RWPE1 (cell line): ENCODE data around the gene NR3C1.

ENCODE experiments used
- CTCF ChIA-PET: fragments of 350-600 bp; sonication (Branson Sonifier 250); formaldehyde crosslinking; extraction: SDS; loops from one replicate; lab custom pipeline; 2021; lab: Yijun Ruan, JAX
- POLR2A ChIA-PET: fragments of 400-600 bp; formaldehyde crosslinking; extraction: SDS; loops from one replicate; lab custom pipeline; 2020; ENCODE audit warnings: antibody characterized with exemption; ENCODE audit not compliant: low non-redundant PET; lab: Yijun Ruan, JAX
- DNase-seq: peaks from one replicate; pipeline ENCODE4 v3.0.0; 2012; ENCODE audit warnings: low spot score
- H3K27ac ChIP-seq: fragments of 450-650 bp; 2 replicates; pipeline ENCODE4 v1.5.1; 2017
- CTCF ChIP-seq: fragments of 450-650 bp; conservative IDR thresholded peaks from 2 replicates; pipeline ENCODE4 v1.5.1; 2017; ENCODE audit warnings: low read depth, mild to moderate bottlenecking

Gene NR3C1

DNA sequence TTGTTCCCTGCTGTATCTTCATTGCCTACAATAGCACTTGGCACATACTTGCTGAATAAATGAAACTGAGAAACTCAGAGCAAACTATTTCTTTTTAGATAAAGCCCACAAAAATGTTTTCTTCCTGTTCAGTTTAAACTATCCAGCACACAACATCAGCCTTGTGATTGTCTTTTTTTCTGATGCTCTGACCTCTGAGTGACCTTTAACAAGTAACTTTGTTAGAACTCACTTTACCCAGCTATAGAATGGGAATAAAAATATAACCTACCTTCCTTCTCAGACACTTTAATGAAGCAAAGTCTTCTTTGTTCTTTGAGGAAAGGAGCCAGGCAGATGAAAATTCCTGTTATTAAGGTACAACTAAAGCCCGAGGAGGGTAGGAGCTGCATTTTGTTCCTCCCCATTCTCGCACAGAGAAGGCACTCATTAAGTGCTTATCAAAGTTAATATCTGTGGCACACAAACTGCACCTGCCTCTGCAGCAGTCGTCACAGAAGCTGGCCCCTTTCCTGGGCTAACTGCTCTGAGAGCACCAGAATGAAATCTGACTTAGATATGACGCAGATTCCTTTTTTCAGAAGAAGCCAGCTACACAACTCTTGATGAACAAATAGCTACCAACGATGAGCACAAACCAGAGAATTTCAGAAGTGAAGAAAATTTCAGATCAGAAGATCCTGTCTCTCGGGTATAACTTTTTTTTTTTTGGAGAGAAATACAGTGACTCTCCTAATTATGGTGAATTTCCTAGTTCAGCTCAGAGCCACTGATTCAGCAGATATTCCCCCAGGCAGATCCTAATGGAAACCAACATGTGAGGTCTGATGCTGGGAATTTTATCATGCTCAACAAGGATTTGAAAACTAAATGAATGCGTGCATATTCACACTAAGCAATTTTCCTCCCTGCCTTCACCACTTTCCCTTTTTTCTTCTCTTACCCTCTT, 31.0 kb upstream of the NR3C1 start:
- no peak for TF ChIP-seq CTCF
- no peak overlapping the region for H3K27ac ChIP-seq
- CTCF ChIA-PET, result interaction anchor here (0.6 to 0.8 kb wide), 3 partner anchors 9 to 509 kb away, joined by 3 to 8 read pairs (median 4); no protein-coding TSS in a partner anchor
- POLR2A ChIA-PET, result no interaction called here
- DNase-seq, result no peak

GRCh38 chr5:143433670-143434069, 30.2 kb upstream of the NR3C1 start:
- no peak overlapping the region for H3K27ac ChIP-seq
- ChIA-PET CTCF (interaction anchor here (0.6 kb wide), 1 partner anchor 8 kb away, joined by 4 read pairs; no protein-coding TSS in a partner anchor), POLR2A (no interaction called here)

GRCh38 chr5:143432658-143433239, 29.3 kb upstream of the NR3C1 start:
- POLR2A ChIA-PET, result no interaction called here
- no peak overlapping the region for H3K27ac ChIP-seq
- CTCF ChIA-PET, result no interaction called here
- no peak for TF ChIP-seq CTCF
- no peak for DNase-seq

More at GRCh38 chr5:143433670-143434069, 30.2 kb upstream of the NR3C1 start:
- TF ChIP-seq CTCF, result no peak
- DNase-seq, result no peak

GRCh38 chr5:143431789-143432188, 28.3 kb upstream of the NR3C1 start:
- TF ChIP-seq CTCF, result no peak
- H3K27ac ChIP-seq, result no peak overlapping the region
- ChIA-PET POLR2A (no interaction called here), CTCF (interaction anchor here (0.6 kb wide), 1 partner anchor 729 kb away, joined by 5 read pairs; no protein-coding TSS in a partner anchor)
- no peak for DNase-seq

DNA sequence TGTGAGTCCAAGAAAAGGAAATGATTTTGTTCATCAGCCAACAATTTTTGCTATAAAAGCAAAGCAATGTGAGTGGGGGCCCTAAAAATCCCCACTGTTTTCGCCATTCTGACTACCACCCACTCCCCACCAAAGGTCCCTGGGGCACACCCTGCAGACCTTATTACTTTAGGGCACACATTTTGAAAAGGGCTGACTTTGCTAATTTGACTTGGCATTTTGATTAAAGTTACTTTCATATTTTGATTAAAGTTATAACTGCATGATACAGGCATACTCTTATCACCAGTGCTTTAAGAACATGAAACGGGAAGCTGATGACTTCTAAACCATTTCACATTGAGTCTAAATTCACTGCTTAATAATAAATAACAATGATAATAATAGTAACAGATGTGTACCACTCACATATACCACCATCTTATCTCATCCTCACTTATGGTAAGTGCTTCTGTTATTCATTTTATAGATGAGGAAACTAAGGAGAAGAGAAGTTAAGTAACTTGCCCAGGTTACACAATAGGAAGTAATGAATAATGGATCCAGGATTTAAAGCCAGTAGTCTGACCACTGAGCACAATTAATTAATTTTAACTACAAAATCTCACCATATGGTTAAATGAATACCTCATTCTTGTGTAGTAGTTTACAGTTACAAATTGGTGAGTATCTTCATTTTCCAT, 25.4 kb upstream of the NR3C1 start:
- H3K27ac ChIP-seq, result no peak overlapping the region
- ChIA-PET CTCF (no interaction called here), POLR2A (no interaction called here)
- TF ChIP-seq CTCF, result no peak
- no peak for DNase-seq

DNA sequence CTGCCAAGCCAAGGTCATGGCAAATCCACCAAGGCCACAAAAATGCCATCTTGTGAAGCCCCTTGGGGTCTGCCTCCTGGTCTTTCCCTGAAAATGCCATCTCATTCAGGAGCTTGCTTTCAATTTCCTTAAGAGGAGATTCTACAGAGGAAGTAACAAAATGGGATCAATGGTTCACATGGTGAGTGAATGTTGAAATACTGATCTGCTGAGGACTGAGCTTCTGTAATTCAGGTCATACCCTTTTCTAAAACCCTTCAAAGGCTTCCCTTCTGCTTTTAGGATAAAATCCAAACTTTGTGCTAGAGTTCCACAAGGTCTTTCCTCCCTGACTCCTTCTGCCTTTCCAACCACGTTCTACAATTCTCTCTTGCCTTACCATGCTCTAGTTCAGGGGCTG, 24.7 kb upstream of the NR3C1 start:
- DNase-seq, result no peak
- ChIA-PET POLR2A (no interaction called here), CTCF (no interaction called here)
- TF ChIP-seq CTCF, result no peak
- no peak overlapping the region for H3K27ac ChIP-seq
